Neural progenitor cell (in vitro differentiated cells): ENCODE data around the gene USP32. TPM values are rescaled to one million over a fixed set of nuclear protein-coding genes. Genes with fewer than 3 reads are reported as not detected.

Source experiments
- DNase-seq: peaks from one replicate; pipeline ENCODE4 v3.0.0-alpha.2; 2016; ENCODE audit warnings: low spot score
- H2AFZ ChIP-seq: fragments of 200-600 bp; sonication (generic); replicated peaks from 2 replicates; pipeline ENCODE4 v1.6.1; 2016; ENCODE audit warnings: antibody characterized with exemption
- H3F3A ChIP-seq: fragments of 200-600 bp; sonication (generic); 2 replicates; pipeline ENCODE4 v1.6.1; 2016; ENCODE audit warnings: antibody characterized with exemption, low read depth
- H3K27ac ChIP-seq: fragments of 200-600 bp; sonication (generic); 2 replicates; pipeline ENCODE4 v1.5.1; 2016; ENCODE audit warnings: mild to moderate bottlenecking
- H3K27me3 ChIP-seq: fragments of 200-600 bp; sonication (generic); 2 replicates; pipeline ENCODE4 v1.6.1; 2016; ENCODE audit warnings: mild to moderate bottlenecking, moderate library complexity
- H3K36me3 ChIP-seq: fragments of 200-600 bp; sonication (generic); 2 replicates; pipeline ENCODE4 v1.5.1; 2016
- H3K4me1 ChIP-seq: fragments of 200-600 bp; sonication (generic); 2 replicates; pipeline ENCODE4 v1.6.1; 2016; ENCODE audit warnings: mixed run types
- H3K4me2 ChIP-seq: fragments of 200-600 bp; sonication (generic); 2 replicates; pipeline ENCODE4 v1.6.1; 2016
- H3K4me3 ChIP-seq: fragments of 200-600 bp; sonication (generic); 2 replicates; pipeline ENCODE4 v1.5.1; 2016
- H3K79me2 ChIP-seq: fragments of 200-600 bp; sonication (generic); 2 replicates; pipeline ENCODE4 v1.6.1; 2016; ENCODE audit warnings: low read depth
- H3K9ac ChIP-seq: fragments of 200-600 bp; sonication (generic); 2 replicates; pipeline ENCODE4 v1.6.1; 2016
- H3K9me3 ChIP-seq: fragments of 200-600 bp; sonication (generic); 2 replicates; pipeline ENCODE4 v1.5.1; 2016; ENCODE audit warnings: low read depth
- H4K20me1 ChIP-seq: fragments of 200-600 bp; sonication (generic); 2 replicates; pipeline ENCODE4 v1.6.1; 2016; ENCODE audit warnings: low read depth
- H3K27ac Mint-ChIP-seq: 3 replicates; pipeline ENCODE4 v1.8.0; 2021; ENCODE audit warnings: mixed read lengths
- H3K27me3 Mint-ChIP-seq: 2 replicates; pipeline ENCODE4 v1.8.0; 2022; ENCODE audit warnings: low read depth, mild to moderate bottlenecking, inconsistent platforms, moderate library complexity, mixed read lengths; ENCODE audit not compliant: insufficient read depth
- H3K36me3 Mint-ChIP-seq: 3 replicates; pipeline ENCODE4 v1.8.0; 2021; ENCODE audit warnings: mixed read lengths
- H3K4me1 Mint-ChIP-seq: 3 replicates; pipeline ENCODE4 v1.8.0; 2021; ENCODE audit warnings: mixed read lengths
- H3K4me3 Mint-ChIP-seq: 3 replicates; pipeline ENCODE4 v1.8.0; 2021; ENCODE audit warnings: mild to moderate bottlenecking, moderate library complexity, mixed read lengths
- H3K9me3 Mint-ChIP-seq: 3 replicates; pipeline ENCODE4 v1.8.0; 2020; ENCODE audit warnings: mixed read lengths
- CTCF ChIP-seq: fragments of 200-600 bp; sonication (generic); IDR thresholded peaks from 2 replicates; pipeline ENCODE4 v1.5.1; 2017; ENCODE audit warnings: antibody characterized with exemption, mild to moderate bottlenecking
- EZH2 ChIP-seq: fragments of 200-600 bp; sonication (generic); IDR thresholded peaks from 2 replicates; pipeline ENCODE4 v1.6.1; 2017; ENCODE audit warnings: antibody characterized with exemption, mild to moderate bottlenecking, moderate library complexity
- EZH2phosphoT487 ChIP-seq: fragments of 200-600 bp; sonication (generic); IDR thresholded peaks from 2 replicates; pipeline ENCODE4 v1.6.1; 2017; ENCODE audit warnings: antibody characterized with exemption
- total RNA-seq: library from RNA; depleted of rRNA; stranded (reverse); fragments of >200 nt; gene quantifications from 2 replicates; pipeline ENCODE4 v1.2.3, GENCODE V29; 2015; ENCODE audit warnings: low replicate concordance

The USP32 gene
- total RNA-seq, 1 donor from 2014 or later, result 45.0 TPM

- TF ChIP-seq CTCF, result no peak
- no peak for TF ChIP-seq EZH2
- TF ChIP-seq EZH2phosphoT487, result no peak
These were observed 224.7 kb downstream of the USP32 start for GRCh38 chr17:60167065-60167741.

DNA sequence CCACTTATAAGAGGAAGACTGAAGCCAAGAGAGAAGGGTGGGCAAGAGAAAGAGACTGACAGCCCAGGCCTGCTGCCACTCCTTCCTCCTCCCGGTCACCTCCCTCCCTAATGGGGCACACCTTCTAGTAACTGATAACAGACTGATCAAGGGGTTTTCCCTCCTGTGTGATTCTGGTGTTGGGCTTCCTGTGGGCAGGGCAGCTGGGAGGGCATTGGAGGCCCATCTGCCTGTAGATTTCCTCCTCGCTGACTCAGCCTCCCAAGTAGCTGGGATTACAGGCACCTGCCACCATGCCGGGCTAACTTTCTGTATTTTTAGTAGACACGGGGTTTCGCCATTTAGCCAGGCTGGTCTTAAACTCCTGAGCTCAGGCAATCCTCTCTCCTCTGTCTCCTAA lies 226.0 kb downstream of the USP32 start:
- TF ChIP-seq CTCF, result no peak
- no peak for TF ChIP-seq EZH2
- no peak for TF ChIP-seq EZH2phosphoT487
- Mint-ChIP-seq H3K27me3 (peaks cover 8% of the 10 kb centered on the region), H3K4me1 (peaks cover 42% of the 10 kb centered on the region), H3K27ac (no peak overlapping the region), H3K36me3 (no peaks in the 10 kb centered on the region), H3K9me3 (no peaks in the 10 kb centered on the region), H3K4me3 (no peak overlapping the region)
- DNase-seq, result no peak
- Histone ChIP-seq H3K27me3 (no peaks in the 10 kb centered on the region), H2AFZ (no peak overlapping the region), H3K79me2 (no peaks in the 10 kb centered on the region), H3K4me3 (no peak overlapping the region), H3F3A (peaks cover 28% of the 10 kb centered on the region), H3K4me1 (peaks cover 44% of the 10 kb centered on the region), H3K4me2 (no peak overlapping the region), H4K20me1 (no peaks in the 10 kb centered on the region), H3K36me3 (no peaks in the 10 kb centered on the region), H3K27ac (no peak overlapping the region), H3K9ac (no peak overlapping the region), H3K9me3 (no peaks in the 10 kb centered on the region)

More at GRCh38 chr17:60167065-60167741, 224.7 kb downstream of the USP32 start:
- peaks cover 32% of the 10 kb centered on the region for H3K4me1 ChIP-seq
- H3K9me3 ChIP-seq, result no peaks in the 10 kb centered on the region
- H3K27ac ChIP-seq, result no peak overlapping the region
- no peaks in the 10 kb centered on the region for H3K79me2 ChIP-seq
- no peaks in the 10 kb centered on the region for H3K36me3 Mint-ChIP-seq
- no peak overlapping the region for H3K4me3 ChIP-seq
- H3K36me3 ChIP-seq, result no peaks in the 10 kb centered on the region
- H2AFZ ChIP-seq, result no peak overlapping the region
- no peaks in the 10 kb centered on the region for H3K27me3 ChIP-seq
- no peak overlapping the region for H3K27ac Mint-ChIP-seq
- H3K9me3 Mint-ChIP-seq, result no peaks in the 10 kb centered on the region
- no peaks in the 10 kb centered on the region for H4K20me1 ChIP-seq
- peaks cover 28% of the 10 kb centered on the region for H3F3A ChIP-seq
- no peak overlapping the region for H3K4me3 Mint-ChIP-seq
- H3K9ac ChIP-seq, result no peak overlapping the region
- H3K27me3 Mint-ChIP-seq, result peaks cover 5% of the 10 kb centered on the region
- peaks cover 31% of the 10 kb centered on the region for H3K4me1 Mint-ChIP-seq
- no peak for DNase-seq
- no peak overlapping the region for H3K4me2 ChIP-seq

DNA sequence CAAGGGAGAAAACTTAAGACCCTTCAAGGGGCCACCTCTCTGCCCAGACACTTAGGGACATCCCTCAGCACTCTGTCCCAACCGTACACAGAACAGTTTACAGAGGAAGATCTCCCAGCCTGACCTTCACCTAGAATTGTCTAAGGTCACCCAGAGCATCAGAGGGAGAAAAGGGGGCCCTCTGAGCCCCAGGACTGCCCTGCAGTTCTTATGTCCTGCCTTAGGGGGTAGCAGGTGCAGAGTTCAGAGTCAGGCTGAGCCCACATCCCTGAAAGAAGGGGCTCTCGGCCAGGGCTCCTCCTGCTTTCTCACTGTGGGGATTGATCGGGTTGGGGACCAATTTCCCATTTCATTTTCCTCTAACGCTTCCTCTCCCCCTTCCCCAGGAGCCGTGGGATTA lies 226.7 kb downstream of the USP32 start:
- no peaks in the 10 kb centered on the region for H3K36me3 Mint-ChIP-seq
- H3K9me3 Mint-ChIP-seq, result no peaks in the 10 kb centered on the region
- no peak overlapping the region for H2AFZ ChIP-seq

More for the DNA sequence above, 226.7 kb downstream of the USP32 start:
- H4K20me1 ChIP-seq, result no peaks in the 10 kb centered on the region
- no peak overlapping the region for H3K27ac ChIP-seq
- H3K4me2 ChIP-seq, result no peak overlapping the region
- no peaks in the 10 kb centered on the region for H3K9me3 ChIP-seq
- H3K36me3 ChIP-seq, result no peaks in the 10 kb centered on the region
- no peaks in the 10 kb centered on the region for H3K27me3 ChIP-seq
- TF ChIP-seq EZH2phosphoT487 (no peak), EZH2 (no peak), CTCF (peak; percentile 6)
- peaks cover 12% of the 10 kb centered on the region for H3K27me3 Mint-ChIP-seq
- H3F3A ChIP-seq, result peaks cover 28% of the 10 kb centered on the region
- H3K4me1 Mint-ChIP-seq, result peaks cover 45% of the 10 kb centered on the region
- no peak overlapping the region for H3K27ac Mint-ChIP-seq
- H3K4me3 Mint-ChIP-seq, result no peak overlapping the region
- no peak for DNase-seq
- H3K4me1 ChIP-seq, result peaks cover 48% of the 10 kb centered on the region
- no peaks in the 10 kb centered on the region for H3K79me2 ChIP-seq
- no peak overlapping the region for H3K9ac ChIP-seq
- no peak overlapping the region for H3K4me3 ChIP-seq
